HG03571 (cell line): ENCODE results near the gene PRPS1L1.

ENCODE experiments used
- ATAC-seq: cut with Tn5 transposase; IDR thresholded peaks from one replicate; pipeline ENCODE4 v1.9.1; 2021; ENCODE audit not compliant: unreplicated experiment

PRPS1L1 gene

GRCh38 chr7:18016547-18017444 is 10.8 kb downstream of the PRPS1L1 start:
- no peak for ATAC-seq

GRCh38 chr7:18013936-18014335 is 13.7 kb downstream of the PRPS1L1 start:
- ATAC-seq, result no peak

GRCh38 chr7:18004372-18004771 is 23.3 kb downstream of the PRPS1L1 start:
- no peak for ATAC-seq

GRCh38 chr7:18003286-18003994 is 24.2 kb downstream of the PRPS1L1 start:
- no peak for ATAC-seq

GRCh38 chr7:17998692-17999091 is 29.0 kb downstream of the PRPS1L1 start:
- ATAC-seq, result no peak

GRCh38 chr7:17996442-17997223 is 31.0 kb downstream of the PRPS1L1 start:
- ATAC-seq, result no peak

GRCh38 chr7:17996040-17996439 is 31.6 kb downstream of the PRPS1L1 start:
- ATAC-seq, result no peak

GRCh38 chr7:17994079-17994850 is 33.4 kb downstream of the PRPS1L1 start:
- no peak for ATAC-seq

- ATAC-seq, result no peak
These were observed 35.6 kb downstream of the PRPS1L1 start for GRCh38 chr7:17991866-17992648.

- no peak for ATAC-seq
These were observed 36.9 kb downstream of the PRPS1L1 start for GRCh38 chr7:17990761-17991160.

GRCh38 chr7:17989546-17989945 is 38.1 kb downstream of the PRPS1L1 start:
- no peak for ATAC-seq

- no peak for ATAC-seq
These were observed 38.8 kb downstream of the PRPS1L1 start for GRCh38 chr7:17988858-17989257.

- no peak for ATAC-seq
These were observed 39.5 kb downstream of the PRPS1L1 start for GRCh38 chr7:17988141-17988540.

GRCh38 chr7:17986851-17987250 is 40.8 kb downstream of the PRPS1L1 start:
- ATAC-seq, result no peak

GRCh38 chr7:17985473-17986239 is 42.0 kb downstream of the PRPS1L1 start:
- ATAC-seq, result no peak

- ATAC-seq, result no peak
These were observed 43.4 kb downstream of the PRPS1L1 start for GRCh38 chr7:17984288-17984687.

- no peak for ATAC-seq
These were observed 44.2 kb downstream of the PRPS1L1 start for GRCh38 chr7:17983221-17984062.

GRCh38 chr7:17976952-17977351 is 50.7 kb downstream of the PRPS1L1 start:
- ATAC-seq, result no peak
